IPS-20b (cell line): ENCODE results near the gene SAYSD1.

Experiments
- H3K27ac ChIP-seq: one replicate; pipeline ENCODE4 v1.5.1; 2013; ENCODE audit warnings: low read length
- H3K27me3 ChIP-seq: 2 replicates; pipeline ENCODE4 v1.6.1; 2013; ENCODE audit warnings: mild to moderate bottlenecking, low read length, inconsistent platforms; ENCODE audit not compliant: insufficient read depth
- H3K36me3 ChIP-seq: 2 replicates; pipeline ENCODE4 v1.6.1; 2013; ENCODE audit warnings: low read depth, mild to moderate bottlenecking, inconsistent platforms, low read length, moderate library complexity; ENCODE audit not compliant: insufficient read depth
- H3K4me1 ChIP-seq: 2 replicates; pipeline ENCODE4 v1.6.1; 2013; ENCODE audit warnings: mild to moderate bottlenecking, control low read depth, inconsistent platforms, low read length, moderate library complexity; ENCODE audit not compliant: insufficient read depth
- H3K4me3 ChIP-seq: 2 replicates; pipeline ENCODE4 v1.5.1; 2013; ENCODE audit warnings: mild to moderate bottlenecking, low read length, inconsistent platforms
- H3K9ac ChIP-seq: 2 replicates; pipeline ENCODE4 v1.6.1; 2013; ENCODE audit warnings: low read depth, mild to moderate bottlenecking, inconsistent platforms, low read length, moderate library complexity
- H3K9me3 ChIP-seq: 2 replicates; pipeline ENCODE4 v1.6.1; 2013; ENCODE audit warnings: mild to moderate bottlenecking, low read depth, low read length, inconsistent platforms; ENCODE audit not compliant: insufficient read depth

The SAYSD1 gene

GRCh38 chr6:39076623-39077535, 38.1 kb downstream of the SAYSD1 start:
- no peak overlapping the region for H3K9ac ChIP-seq
- H3K36me3 ChIP-seq: no peaks in the 10 kb centered on the region
- H3K4me3 ChIP-seq: no peak overlapping the region
- H3K27ac ChIP-seq: no peak overlapping the region
- peaks cover 3% of the 10 kb centered on the region; the same call in 1 of the 2 replicates for H3K4me1 ChIP-seq
- no peaks in the 10 kb centered on the region for H3K9me3 ChIP-seq
- no peaks in the 10 kb centered on the region for H3K27me3 ChIP-seq

DNA sequence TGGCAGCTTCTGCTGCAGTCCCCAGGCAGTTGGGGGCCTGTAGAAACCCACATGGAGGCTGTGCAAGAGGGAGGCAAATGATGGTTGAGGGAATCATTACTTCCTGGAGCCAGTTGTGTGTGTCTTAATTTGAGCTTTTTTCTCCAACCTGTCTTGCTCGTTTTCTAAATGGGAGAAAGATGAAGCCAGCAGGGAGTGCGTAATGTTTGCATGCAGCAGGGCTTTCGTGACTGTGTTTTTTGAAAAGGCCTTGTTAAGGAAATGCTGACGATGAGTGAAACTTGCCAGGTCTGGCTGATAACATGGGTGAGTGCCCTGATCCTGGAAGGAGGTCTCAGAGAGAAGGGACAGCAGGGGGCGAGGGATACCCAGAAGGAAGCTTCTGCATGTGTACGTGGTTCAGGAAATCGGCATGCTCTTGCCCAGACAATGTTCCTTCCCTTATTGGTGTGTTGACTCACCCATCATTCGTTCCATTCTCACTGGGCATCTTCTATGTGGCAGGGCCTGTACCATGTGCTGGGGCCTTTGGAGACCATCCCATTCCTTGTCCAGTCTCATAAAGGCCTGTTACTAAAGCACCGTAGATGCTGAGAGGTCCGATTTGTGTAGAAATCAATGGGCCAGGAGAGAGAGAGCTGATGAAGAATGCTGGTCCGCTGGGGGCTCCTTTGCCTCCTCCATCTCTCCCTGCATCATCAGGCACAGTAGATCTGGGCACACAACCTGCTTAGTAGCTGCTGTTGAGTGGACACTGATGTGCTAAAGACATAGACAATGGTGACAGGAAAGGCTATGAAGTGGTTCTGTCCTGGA, 39.0 kb downstream of the SAYSD1 start:
- Histone ChIP-seq H3K27me3 (no peaks in the 10 kb centered on the region), H3K4me1 (peaks cover 3% of the 10 kb centered on the region; the same call in 1 of the 2 replicates), H3K36me3 (no peaks in the 10 kb centered on the region), H3K4me3 (no peak overlapping the region), H3K27ac (no peak overlapping the region), H3K9ac (no peak overlapping the region), H3K9me3 (no peaks in the 10 kb centered on the region)

DNA sequence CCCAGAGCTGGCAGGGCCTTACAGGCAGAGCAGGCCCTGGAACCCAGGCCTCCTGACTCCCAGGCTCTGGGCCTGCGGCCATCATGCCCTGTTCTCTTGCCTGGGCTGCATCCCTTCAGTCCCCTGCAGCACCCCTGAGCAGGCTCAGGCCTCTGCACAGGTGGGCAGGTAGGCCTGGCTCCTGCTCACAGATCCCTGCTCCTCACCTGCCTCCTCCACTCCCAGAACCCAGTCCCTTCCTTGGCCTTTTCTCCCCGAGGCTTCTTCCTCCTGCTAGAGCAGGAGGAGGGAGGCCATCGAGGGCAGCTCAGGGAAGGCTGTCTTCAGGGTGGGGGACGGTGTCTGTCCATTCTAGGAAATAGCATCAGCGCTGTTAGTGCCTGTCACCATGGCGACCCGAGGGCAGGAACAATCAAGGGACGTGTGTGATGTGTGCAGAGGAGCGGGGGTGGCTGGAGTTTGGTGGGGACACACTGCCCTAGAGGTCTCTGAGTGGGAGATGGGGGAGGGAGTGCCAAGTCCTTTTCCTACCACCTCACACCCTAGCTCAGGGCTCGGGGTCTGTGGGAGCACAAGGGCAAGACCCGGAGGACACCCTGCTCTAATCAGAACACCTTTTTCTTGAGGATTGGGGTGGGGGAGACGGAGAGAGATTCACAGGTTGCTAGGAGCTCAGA, 39.8 kb downstream of the SAYSD1 start:
- Histone ChIP-seq H3K4me1 (peaks cover 3% of the 10 kb centered on the region; the same call in 1 of the 2 replicates), H3K4me3 (no peak overlapping the region), H3K27ac (no peak overlapping the region), H3K27me3 (no peaks in the 10 kb centered on the region), H3K9ac (no peak overlapping the region), H3K36me3 (no peaks in the 10 kb centered on the region), H3K9me3 (no peaks in the 10 kb centered on the region)

DNA sequence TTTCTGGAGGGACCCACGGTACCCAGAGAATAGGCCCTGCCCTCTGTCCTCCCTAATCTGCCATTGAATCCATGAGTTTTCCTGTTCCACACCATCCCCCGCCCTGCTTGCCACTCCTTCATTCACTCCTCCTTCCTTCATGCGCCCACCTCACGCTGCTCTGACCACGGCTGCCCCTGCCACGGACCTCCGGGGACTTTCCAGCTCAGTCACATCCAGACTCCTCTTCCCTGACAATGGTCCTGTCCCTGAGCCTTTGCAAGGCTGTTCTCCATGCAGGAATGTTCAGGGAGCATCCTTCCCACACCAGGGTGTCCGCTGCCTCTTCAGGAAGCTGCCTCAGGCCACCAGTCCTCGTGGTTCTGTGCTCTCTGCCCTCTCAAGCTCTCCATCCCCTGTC, 40.5 kb downstream of the SAYSD1 start:
- H3K27me3 ChIP-seq: no peaks in the 10 kb centered on the region
- H3K4me1 ChIP-seq: peaks cover 3% of the 10 kb centered on the region; the same call in 1 of the 2 replicates

DNA sequence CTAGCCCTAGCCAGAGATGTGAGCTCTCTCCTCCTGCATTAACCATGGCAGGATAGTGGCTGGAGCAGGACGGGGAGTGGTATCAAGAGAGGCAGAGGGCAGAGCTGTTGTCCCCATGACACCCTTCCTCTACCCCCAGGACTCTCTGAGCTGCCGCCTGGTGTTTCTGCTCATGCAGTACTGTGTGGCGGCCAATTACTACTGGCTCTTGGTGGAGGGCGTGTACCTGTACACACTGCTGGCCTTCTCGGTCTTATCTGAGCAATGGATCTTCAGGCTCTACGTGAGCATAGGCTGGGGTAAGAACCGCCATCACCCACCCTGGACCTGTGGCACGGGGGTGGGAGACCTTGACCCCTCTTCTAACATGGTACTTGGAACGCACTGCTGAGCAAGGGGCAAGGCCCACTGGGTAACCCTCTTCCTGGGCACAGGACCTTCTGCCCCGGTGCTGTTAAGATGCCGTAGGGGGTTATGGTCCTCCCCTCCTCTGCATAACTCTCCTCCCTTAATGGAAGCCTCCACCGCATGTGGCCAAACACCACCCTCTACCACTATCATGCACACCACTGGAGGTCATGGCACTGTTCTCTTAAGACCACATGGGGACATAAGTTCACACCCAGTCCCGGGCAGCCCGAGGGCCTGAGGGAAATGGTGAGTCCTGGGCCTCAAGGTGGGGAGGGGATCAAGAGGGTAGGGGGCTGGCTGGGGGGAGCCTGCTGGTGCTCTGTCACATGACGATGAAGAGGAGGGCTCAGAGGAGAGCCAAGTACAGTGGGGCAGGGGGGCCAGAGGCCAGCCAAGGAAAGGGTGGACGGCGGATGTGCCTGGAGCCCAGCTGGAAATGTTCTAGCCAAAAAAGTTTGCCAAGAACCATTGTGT, 41.3 kb downstream of the SAYSD1 start:
- H3K27me3 ChIP-seq: no peaks in the 10 kb centered on the region
- no peak overlapping the region for H3K27ac ChIP-seq
- no peaks in the 10 kb centered on the region for H3K36me3 ChIP-seq
- no peak overlapping the region for H3K4me3 ChIP-seq
- H3K9me3 ChIP-seq: no peaks in the 10 kb centered on the region
- peaks cover 3% of the 10 kb centered on the region; the same call in 1 of the 2 replicates for H3K4me1 ChIP-seq
- H3K9ac ChIP-seq: no peak overlapping the region

More for the DNA sequence above, 40.5 kb downstream of the SAYSD1 start:
- no peaks in the 10 kb centered on the region for H3K9me3 ChIP-seq
- no peak overlapping the region for H3K27ac ChIP-seq
- no peak overlapping the region for H3K9ac ChIP-seq
- H3K4me3 ChIP-seq: no peak overlapping the region
- no peaks in the 10 kb centered on the region for H3K36me3 ChIP-seq

DNA sequence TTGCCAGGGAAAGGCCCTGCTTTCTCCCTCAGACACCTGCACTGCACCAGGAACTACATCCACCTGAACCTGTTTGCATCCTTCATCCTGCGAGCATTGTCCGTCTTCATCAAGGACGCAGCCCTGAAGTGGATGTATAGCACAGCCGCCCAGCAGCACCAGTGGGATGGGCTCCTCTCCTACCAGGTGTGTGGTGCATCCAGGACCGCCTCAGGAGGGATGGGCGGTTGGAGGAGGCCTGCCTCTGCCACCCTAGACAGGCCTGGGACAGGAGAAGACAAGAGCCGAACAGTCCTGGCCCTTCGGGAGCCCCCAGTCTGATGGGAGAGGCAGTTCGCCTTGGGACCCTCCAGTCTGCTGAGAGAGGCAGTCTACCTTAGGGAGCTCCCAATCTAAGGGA, 42.2 kb downstream of the SAYSD1 start:
- Histone ChIP-seq H3K4me3 (no peak overlapping the region), H3K9me3 (no peaks in the 10 kb centered on the region), H3K4me1 (peaks cover 3% of the 10 kb centered on the region; the same call in 1 of the 2 replicates), H3K9ac (no peak overlapping the region), H3K36me3 (no peaks in the 10 kb centered on the region), H3K27me3 (no peaks in the 10 kb centered on the region), H3K27ac (no peak overlapping the region)

DNA sequence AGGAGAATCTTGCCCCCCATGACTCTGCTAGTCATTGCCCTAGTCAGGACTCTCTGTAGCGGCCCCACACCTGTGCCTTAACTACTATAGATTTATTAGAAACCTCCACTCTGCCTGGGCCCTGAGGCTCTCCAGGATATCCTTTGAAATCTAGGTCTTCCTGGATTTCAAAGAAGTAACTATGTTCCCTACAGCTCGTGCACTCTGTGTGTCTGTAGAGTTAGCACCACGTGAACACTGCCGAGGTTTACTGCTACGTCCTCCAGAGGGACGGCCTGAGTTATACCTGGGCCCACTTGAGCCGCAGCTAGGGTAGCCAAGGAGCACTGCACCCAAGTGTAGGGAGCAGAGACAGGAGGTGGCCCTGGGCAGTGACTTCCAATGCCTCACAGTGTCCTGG, 46.6 kb downstream of the SAYSD1 start:
- Histone ChIP-seq H3K27me3 (no peaks in the 10 kb centered on the region), H3K9me3 (no peaks in the 10 kb centered on the region), H3K27ac (no peak overlapping the region), H3K9ac (no peak overlapping the region), H3K4me3 (no peak overlapping the region), H3K4me1 (peaks cover 3% of the 10 kb centered on the region; the same call in 1 of the 2 replicates), H3K36me3 (no peaks in the 10 kb centered on the region; the same call in 1 of the 2 replicates)

GRCh38 chr6:39065561-39065960, 49.4 kb downstream of the SAYSD1 start:
- H3K27ac ChIP-seq: no peak overlapping the region
- no peaks in the 10 kb centered on the region; the same call in 1 of the 2 replicates for H3K36me3 ChIP-seq
- no peak overlapping the region for H3K9ac ChIP-seq
- no peak overlapping the region for H3K4me3 ChIP-seq
- H3K9me3 ChIP-seq: no peaks in the 10 kb centered on the region
- H3K27me3 ChIP-seq: no peaks in the 10 kb centered on the region
- H3K4me1 ChIP-seq: no peaks in the 10 kb centered on the region

- peaks cover 3% of the 10 kb centered on the region; the same call in 1 of the 2 replicates for H3K36me3 ChIP-seq
- no peak overlapping the region for H3K4me3 ChIP-seq
- H3K27me3 ChIP-seq: no peaks in the 10 kb centered on the region
- no peak overlapping the region for H3K9ac ChIP-seq
- H3K4me1 ChIP-seq: no peaks in the 10 kb centered on the region
- no peaks in the 10 kb centered on the region for H3K9me3 ChIP-seq
- no peak overlapping the region for H3K27ac ChIP-seq
Observed at GRCh38 chr6:39063526-39063925, 51.5 kb downstream of the SAYSD1 start.

GRCh38 chr6:39062014-39062740, 52.8 kb downstream of the SAYSD1 start:
- no peaks in the 10 kb centered on the region for H3K4me1 ChIP-seq
- no peak overlapping the region for H3K4me3 ChIP-seq
- no peak overlapping the region for H3K9ac ChIP-seq
- no peak overlapping the region for H3K27ac ChIP-seq
- H3K27me3 ChIP-seq: no peaks in the 10 kb centered on the region
- no peaks in the 10 kb centered on the region for H3K9me3 ChIP-seq
- H3K36me3 ChIP-seq: peaks cover 7% of the 10 kb centered on the region; the same call in 1 of the 2 replicates
